CD4-positive, alpha-beta T cell treated with Interleukin-15 for 1 hour (primary cell): ENCODE measurements around the gene MTIF3.

ENCODE experiments used
- DNase-seq: peaks from one replicate; pipeline ENCODE4 v3.0.0-alpha.2; 2020

Gene MTIF3, protein sequence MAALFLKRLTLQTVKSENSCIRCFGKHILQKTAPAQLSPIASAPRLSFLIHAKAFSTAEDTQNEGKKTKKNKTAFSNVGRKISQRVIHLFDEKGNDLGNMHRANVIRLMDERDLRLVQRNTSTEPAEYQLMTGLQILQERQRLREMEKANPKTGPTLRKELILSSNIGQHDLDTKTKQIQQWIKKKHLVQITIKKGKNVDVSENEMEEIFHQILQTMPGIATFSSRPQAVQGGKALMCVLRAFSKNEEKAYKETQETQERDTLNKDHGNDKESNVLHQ

DNA sequence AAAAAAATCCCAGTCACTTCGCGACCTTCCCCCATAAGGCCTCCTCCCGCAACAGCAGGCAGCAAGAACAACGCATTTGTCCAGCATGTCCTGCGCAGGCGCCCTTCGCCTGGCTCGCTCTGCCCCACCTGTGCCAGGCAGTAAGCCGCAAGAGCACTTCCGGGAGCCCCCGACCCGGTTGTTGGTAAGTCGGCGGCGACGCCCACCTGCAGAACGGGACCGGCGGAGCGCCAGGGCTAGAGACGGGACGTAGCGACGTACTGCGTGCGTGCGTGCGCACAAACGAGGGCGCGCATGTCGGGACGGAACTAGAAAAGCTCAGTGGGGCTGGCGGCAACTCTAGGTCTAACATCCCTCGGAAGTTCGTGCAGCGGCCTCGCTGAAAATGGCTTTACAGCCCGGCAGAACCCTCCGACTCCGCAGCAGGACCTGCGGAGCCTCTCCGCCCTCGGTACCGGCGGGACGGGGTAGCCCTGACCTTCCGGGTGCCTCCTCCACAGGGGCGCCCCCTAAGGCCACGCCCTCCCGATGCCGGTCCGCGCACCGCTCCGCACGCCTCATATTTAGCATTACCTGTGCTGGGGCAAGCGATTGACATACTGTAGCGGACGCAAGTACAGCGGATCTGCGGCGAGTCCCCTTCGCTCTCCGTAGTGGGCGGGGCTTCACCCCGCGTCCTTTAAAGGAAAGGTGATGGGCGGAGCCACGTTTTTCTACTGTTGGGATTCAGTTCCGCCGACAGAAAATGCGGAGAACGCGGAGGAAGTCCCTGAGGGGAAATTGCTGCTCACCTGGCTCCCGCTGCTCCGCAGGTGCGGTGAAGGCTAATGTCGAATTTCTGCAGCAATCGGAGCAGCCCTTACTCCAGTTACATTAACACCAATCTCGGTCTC, at the start of gene MTIF3:
TSS of gene MTIF3 (minus strand) at position 629 of the 893 bp plus-strand sequence. CDS start 10,116 bp downstream, outside the sequence.
- peak; percentile 98 for DNase-seq

DNA sequence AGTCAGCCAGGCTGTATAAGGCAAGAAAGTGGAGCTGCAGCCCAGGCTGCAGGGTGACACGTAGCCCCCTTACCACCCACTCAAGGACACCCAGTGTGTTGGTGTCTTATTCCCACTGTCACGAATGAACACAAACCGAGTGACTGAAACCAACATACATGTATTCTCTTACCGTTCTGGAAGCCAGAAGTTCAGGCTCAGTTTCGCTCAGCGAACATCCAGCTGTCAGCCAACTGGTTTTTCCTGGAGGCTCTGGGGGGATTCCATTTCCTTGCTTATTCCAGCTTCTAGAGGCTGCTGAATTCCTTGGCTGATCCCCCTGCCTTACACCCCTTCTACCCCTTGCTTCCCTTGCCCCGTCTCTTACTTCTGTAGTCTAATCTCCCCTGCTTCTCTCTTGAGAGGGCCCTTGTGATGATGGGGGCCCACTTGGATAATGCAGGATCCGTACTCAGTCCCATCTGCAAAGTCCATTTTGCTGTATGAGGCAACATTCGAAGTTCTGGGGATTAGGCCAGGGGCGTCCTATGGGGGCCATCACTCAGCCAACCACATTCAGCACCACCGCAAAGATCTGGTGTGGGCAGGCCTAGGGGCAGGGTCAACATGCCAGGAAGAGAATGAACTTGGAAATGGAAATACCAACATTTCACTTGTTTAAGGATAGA, 47.3 kb upstream of the MTIF3 start:
- DNase-seq, result no peak

DNA sequence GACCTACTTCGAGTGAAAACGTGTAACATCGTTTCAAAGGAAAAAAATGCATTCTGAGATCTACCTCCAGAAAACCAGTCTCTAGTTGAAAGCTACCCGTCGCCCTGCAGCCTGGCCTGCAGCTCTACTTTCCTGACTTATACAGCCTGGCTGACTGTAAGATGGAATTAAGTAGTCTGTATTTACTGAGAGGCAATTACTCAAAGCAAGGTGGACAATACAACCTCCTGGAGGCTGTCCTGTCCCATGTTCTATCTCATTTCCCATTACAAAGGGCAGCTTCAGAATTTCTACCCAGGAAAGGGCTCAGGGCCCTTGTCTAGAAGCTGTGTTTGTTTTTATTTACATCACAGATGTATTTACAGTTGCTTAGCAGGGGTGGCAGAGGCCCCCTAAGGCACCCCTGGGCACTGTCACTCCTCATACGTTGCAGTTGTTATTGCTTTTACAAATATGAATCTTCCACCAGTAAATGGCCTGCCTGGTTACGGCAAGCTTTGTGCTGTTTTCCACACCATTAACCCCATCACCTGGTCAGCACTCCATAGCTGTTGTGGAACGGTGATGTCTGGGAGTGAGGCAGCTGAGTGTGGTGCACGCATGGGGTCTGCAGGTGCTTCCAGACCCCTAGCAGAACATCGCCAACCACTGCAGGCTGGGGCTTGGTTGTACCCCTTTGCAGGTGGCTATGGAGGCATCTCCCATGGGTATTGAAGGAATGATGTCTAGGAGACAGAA, 46.3 kb upstream of the MTIF3 start:
- DNase-seq, result no peak

DNA sequence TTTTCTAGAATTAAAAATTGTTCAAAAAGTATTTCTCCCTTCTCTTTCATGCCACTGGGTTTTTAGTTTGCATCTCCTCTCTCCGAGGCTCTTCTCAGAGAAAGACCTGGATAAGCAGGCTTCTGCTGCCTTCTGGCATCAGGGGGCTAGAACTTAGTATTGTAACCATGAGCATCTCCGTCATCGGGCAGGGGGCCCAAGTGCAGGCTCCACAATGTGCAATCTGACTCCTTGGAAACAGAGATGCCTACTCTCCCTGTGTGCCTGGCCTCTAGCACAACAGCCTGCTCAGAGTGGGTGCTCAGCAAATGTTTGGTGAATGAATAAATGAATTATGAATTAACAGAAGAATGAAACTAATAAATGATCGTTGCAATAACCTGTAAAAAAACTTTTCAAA, 45.6 kb upstream of the MTIF3 start:
- DNase-seq, result no peak

DNA sequence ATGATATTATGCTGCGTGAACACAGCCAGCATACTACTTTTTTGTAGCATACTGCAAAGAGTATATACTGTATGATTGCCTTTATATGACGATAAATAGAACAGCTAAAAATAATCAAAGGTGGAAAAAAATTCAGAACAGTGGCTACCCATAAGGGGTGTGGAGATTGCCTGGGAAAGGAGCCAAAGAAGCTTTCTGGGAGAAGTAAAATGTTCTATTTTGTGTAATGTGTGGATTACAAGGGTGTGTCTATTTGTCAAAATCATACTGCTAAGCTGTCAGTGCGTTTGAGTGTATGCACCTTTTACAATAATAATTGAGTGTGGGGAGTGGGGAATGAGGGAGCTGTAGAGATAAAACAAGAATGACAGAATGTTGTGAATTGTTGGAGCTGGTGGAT, 45.2 kb upstream of the MTIF3 start:
- no peak for DNase-seq

DNA sequence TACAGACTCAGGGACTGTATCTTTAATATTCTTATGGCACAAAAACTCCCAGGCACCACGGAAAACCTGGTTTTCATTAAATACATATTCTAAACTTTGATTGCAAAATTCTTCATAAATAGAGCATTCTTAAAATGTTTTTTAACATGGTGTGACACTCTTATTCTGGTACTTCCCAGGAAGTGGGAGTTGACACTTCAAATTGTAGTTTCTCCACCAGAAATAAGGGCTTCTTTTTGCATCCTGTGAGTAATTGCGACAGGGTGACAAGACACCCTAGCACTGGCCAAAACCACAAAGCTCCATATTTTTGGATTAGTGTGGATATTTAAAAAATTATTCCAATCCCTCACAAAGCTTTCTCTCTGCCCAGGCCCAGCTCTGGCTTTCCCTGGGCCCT, 43.6 kb upstream of the MTIF3 start:
- no peak for DNase-seq

DNA sequence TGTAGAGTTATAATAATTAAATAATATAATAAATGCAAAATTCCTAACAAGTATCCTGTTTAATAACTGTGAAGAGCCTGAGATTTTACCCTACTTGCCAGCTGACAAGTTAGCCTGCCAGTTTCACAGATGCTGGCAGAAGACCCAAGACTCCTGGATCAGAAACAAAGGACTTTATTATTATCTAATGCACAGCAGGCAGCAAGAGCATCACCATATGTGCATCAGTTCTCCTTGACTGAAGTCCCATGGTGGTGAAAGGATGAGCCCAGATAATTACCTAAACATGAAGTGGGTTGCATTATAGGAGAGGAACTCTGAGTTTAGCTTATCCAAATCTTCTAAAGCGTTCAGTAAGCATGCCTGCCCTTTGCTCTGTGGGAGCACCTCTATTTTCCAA, 39.1 kb upstream of the MTIF3 start:
- DNase-seq, result no peak

DNA sequence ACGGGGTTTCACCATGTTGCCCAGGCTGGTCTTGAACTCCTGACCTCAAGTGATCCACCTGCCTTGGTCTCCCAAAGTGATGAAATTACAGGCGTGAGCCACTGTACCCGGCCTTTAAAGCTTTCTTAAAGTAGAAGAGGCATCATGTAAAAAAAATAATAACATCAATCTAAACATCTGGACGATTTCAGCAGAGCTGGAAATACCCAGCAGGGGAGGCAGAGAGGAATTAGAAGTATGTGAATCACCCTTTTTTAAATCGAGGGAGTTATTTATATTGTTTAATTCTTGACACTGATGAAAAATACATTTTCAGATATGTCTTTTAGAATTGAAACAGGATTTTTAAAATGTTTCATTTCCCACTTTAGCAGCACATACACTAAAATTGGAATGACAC, 37.4 kb upstream of the MTIF3 start:
- DNase-seq, result no peak

DNA sequence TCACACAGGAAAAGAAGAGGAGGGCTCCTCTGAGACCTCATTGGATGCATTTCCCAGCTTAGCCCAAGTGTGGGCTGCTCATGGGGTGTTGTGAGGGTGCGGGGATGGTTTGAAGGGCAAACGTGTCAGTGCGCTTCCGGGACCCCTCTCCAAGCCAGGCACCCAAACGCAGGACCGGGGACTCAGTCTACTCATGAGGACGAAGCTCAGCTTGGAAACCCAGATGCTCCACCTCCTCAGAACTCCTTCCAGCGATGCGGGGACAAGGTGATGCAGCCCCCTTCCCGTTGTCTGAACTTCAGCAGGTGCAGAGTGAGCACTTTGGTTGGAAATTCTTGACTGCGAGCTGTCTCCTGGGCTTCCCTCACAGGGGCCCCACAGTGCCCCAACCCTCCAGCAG, 33.1 kb upstream of the MTIF3 start:
- DNase-seq, result no peak

DNA sequence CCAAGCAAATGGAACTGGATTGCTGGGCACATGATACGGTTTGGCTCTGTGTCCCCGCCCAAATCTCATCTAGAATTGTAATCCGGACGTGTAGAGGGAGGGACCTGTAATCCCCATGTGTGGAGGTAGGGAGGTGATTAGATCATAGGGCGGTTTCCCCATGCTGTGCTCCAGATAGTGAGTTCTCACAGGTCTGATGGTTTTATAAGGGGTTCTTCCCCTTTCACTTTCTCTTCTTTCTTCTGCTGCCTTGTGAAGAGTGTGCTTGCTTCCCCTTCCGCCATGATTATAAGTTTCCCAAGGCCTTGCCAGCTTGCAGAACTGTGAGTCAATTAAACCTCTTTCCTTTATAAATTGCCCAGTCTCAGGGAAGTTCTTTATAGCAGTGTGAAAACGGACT, 32.6 kb upstream of the MTIF3 start:
- peak; percentile 77 for DNase-seq

DNA sequence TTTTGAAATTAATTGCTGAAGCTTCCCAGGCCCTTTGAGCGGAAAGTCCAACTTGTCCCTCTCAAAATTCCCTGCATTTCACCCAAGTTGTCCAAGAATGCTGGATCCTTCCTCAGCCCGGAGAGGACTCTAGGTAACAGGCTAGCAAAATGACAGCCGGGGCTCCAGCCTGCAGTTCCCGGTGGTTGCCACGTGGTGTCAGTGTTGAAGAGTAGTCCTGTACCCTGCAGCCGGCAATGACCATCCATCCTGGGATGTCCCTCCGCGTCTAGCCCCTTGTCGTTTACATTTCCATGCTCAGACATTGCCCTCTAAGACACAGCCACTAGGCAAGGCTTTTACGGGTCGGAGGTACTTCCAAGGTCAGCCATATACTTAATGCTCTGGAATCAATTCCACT, 31.4 kb upstream of the MTIF3 start:
- DNase-seq, result no peak

DNA sequence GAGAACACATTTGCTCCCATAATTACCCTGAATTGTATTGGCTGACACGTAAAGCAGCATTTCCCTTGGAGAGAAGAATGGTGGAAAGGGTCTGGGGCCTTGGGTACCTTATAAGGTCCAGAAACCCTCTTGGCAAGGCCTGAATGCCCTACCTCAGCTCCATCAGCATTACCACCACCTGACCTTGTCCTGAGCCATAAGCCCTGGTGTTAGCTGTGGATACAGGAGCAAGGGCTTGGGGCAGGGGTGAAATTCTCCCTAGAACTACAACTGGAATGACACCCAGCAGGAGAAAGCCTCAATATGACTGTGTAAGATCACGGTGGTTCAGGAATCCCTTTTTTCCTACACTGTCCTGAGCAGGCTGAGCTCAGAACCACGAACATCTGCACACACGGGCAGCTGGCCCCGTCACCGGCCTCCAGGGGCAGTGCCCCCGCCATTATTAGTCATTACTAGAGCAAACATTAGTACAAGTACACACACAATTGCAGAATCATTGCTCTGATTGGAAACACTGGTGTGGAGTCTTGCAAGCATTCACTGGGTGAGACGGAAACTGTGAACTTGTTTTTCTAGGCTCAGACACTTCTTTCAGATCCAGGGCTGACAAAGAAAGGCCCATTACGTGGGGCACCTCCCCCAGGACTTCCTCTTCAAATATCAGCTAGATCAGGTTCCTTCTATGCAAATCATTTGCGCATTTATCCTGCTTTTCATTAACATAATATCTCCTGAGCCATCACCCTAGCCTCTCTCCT, 26.8 kb upstream of the MTIF3 start:
- no peak for DNase-seq

DNA sequence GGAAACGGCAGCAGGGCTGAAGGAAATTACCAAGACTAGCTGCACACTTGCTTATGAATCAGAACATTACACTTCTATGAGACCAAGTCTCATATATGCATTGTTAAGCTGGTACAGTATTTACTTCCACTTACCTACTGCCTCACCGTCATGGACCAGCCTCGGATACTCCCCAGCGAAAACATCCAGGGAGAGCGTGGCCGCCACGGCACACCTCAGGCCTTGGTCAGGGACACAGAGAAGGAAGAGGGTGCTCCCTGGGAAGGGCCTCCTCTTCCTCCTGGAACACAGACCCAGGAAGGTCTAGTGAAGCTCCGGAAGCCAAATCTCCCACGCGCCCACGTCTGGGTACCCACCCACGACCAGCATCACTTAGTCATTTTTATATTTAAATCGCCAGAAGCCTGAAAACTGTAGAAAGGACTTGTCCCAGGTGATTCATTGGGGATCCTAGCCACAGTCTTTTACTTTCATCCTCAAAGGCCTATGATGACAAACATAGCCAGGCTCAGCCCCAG, 24.4 kb upstream of the MTIF3 start:
- DNase-seq, result no peak

DNA sequence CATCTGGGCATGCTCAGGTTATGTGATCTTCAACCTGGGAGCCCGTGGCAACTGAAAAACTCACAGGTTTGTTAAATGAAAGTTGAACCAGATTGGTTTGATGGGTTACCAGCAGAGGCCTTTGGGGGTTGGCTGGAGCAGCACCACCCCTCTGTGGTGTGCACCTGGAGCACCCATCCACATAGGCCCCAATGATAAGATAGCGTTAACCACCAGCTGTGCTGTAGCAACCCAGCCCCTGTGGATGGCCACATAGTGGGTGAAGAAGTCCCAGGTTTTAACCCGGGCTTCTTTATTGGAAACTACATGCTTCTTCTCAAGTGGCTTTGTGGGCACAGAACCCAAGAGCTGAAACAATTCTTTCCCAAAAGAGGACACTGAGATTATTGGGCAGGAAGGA, 22.6 kb upstream of the MTIF3 start:
- DNase-seq, result no peak

DNA sequence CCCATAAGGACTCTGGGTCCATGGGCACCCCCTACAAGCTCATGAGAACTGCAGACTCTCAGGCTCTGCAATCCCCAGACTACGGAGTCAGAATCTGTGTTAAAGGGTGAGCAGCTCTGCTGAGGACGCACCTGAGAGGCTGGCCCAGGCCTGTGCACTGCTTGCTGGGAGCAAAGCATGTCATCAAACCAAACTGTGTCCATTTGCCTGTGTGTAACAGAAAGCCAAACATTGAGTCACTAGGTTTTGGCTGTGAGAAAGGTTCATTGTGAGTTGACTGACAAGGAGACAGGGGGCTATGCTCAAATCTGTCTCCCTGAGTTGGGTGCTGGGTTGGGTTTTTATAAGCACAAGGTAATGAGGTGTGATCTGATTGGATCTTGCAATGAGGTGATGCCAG, 22.1 kb upstream of the MTIF3 start:
- no peak for DNase-seq

DNA sequence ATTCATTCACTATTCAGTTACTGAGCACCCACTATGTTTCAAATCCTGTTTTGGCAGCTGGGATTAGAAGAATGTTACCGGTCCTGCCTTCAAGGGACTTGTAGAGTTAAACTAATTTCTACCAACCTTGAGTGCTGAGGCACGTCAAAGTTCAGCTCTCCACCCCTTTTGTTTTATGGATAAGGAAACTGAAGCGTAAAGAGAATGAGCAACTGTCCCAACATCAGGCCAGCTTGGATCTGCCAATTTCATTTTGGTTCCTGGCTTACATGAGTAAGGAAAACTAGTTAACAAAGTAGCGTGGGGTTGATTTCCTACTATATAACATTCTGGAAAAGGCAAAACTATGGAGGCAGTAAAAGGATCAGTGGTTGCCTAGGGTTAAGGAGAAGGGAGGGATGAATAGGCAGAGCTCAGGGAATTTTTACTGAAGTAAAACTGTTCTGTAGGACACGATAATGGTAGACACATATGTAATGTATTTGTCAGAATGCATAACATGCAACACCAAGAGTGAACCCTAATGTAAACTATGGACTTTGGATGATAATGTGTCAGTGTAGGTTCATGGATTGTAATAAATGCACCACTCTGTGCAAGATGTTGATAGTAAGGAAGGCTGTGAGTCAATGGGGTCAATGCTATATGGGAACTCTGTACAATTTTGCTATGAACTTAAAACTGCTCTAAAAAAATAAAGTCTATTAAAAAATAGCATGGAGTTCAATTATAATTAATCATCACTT, 19.9 kb upstream of the MTIF3 start:
- DNase-seq, result no peak

DNA sequence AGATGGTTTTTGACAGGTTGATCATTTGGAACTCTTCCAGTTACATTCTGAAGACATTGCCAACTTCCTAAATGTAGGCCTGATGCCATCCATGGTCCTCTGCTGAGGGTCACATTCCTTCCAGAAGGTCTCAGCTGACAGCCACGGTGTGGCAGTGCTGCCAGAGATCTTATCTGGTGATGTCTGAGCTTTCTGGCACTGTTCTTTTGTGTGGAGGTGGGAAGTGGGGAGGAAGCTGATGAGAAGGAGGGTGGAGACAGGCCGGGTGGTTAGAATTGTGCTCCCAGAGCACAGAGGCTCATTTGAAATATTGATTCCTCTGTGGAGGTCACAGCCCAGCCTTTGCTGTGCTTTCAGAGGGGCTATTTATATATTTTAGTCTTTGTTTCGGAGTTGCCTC, 16.1 kb upstream of the MTIF3 start:
- no peak for DNase-seq

DNA sequence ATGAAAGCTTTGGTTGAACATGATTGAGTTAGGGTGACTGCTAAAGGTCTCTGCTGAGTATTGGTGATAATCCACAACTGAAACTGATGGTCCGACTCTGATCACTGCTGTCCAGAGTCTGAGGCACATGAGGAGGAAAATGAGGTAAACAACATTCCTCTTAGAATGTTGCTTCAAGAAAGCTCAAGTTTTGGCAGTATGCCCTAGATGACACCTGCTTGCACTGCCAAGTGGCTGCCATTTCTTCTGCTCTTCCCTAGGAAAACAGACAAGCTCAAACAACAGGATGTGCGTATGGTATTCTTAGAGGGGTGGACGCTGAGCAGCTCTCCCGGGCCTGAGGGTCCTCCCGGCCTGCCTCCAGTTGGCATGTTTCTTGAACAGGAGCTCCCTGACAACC, 15.2 kb upstream of the MTIF3 start:
- DNase-seq, result no peak

DNA sequence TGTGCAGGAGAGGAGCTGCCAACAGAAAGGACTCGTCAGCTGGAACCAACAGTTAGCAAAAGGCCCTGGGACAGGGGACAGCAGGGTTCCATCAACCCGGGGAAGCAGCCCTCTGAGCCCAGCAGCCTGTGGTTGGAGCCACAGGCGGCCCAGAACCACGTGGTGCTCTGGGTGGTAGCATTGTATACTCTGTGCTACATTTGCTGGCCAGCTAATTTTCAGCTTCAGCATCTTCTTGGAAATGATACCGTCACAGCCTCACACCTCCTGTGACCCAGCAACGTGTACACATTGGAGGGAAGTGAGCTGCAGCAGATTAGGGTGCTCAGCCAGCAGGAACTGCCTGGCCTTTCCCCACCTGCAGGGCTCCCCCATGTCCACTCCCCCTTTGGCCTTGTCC, 13.1 kb upstream of the MTIF3 start:
- no peak for DNase-seq

DNA sequence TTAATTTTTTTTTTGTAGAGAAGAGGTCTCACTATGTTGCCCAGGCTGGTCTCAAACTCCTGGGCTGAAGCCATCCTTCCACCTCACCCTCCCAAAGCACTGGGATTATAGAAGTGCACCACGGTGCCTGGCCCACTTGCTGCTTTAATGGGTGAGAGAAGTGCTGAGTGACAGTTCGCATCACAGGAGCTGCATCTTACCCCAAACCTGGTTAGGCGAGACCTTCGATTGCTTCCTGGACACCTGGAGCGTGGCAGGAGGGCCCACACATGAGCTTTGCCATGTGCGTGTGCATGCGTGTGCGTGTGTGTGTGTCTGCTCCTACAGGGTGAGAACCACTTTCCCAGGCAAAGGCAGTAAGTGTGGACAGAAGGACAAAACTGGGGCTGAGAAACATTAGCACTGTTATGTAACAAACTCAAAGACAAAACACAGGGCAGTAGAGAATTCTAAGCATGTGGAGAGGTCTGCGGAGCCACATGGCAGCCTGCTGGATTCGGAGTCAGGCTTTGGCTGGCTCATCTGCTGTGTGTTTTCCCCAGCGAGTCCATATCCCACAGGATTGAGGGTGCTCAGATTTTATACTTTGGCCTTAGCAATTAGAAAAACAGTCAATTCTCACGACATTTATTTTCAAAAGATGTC, 11.7 kb upstream of the MTIF3 start:
- DNase-seq, result no peak

DNA sequence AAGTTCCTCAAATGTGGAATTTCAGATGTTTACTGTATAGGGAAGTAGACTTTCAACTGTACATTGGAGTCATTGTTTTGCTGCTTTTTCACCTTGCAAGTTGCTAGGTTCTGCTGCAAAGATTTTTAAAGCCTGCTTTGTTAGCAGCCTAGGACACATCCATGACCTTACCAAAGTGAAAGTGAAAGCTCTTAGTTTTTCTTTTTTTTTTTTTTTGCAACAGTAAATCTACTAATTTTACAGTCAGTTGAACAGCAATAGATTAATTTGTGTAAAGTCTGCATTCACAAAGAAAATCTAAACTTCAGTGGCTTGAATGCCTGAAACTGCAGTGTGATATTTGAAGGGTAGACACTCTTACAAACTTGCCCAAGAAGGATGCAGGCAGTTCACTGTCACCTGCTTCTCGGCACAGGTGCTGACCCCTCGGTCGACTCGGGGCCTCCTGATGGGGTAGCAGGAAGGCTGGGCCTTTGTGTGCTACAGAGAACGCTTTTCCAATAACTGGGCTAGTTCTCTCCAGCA, 5.0 kb upstream of the MTIF3 start:
- DNase-seq, result no peak
